Germinal center (tissue), 1 donor: ENCODE measurements around the gene SH3RF1.
A peak's percentile ranks its signal among the peaks of the same experiment; 100 is the strongest.

Experiments used
- DNase-seq: peaks from one replicate; pipeline ENCODE4 v3.0.0; 2012; ENCODE audit warnings: mixed read lengths, low spot score

SH3RF1 gene

GRCh38 chr4:169103966-169104412 is 166.8 kb downstream of the SH3RF1 start:
- DNase-seq: no peak

GRCh38 chr4:169102026-169102425 is 168.7 kb downstream of the SH3RF1 start:
- DNase-seq: no peak

DNA sequence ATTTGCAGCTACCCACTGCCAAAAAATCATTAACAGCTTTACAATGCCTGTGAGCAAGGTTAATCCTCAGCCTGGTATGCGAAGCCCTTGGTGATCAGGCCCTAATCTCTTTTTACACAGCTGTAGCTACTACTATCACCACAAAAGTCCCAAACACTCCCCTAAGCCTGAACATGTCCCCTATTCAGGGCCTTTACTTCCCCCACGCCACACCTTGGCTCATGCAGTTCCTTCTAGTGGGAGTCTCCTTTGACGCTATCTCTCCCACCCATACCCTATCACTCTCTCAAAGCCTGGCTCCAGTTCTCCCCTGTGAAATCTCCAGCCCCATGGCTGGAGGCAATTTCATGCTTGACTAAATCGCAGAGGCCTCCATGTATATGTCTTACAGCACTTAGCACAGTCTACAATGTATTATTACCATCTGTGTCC is 170.1 kb downstream of the SH3RF1 start:
- no peak for DNase-seq

DNA sequence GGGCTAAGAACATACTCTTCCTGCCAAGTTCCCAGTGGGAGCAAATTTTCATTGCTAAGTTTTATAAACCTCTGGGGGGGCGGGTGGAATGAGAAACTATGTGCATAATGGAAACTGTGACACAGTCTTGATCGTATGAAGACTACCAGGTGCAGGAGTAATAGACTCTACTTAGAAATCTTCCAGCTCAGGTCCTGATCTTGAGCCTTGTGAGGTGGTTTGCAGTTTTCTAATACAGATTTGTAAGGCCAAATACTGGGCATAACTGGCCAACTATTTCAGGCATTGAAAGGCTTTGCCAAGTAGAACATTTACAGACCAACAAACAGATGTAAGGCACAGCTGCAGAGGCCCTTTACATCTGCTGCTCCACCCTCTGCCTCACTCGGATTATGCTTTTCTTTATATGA is 171.0 kb downstream of the SH3RF1 start:
- DNase-seq: no peak

GRCh38 chr4:169098969-169099690 is 171.6 kb downstream of the SH3RF1 start:
- DNase-seq: no peak

GRCh38 chr4:169098532-169098931 is 172.2 kb downstream of the SH3RF1 start:
- DNase-seq: peak; percentile 36

GRCh38 chr4:169098054-169098497 is 172.7 kb downstream of the SH3RF1 start:
- DNase-seq: no peak

DNA sequence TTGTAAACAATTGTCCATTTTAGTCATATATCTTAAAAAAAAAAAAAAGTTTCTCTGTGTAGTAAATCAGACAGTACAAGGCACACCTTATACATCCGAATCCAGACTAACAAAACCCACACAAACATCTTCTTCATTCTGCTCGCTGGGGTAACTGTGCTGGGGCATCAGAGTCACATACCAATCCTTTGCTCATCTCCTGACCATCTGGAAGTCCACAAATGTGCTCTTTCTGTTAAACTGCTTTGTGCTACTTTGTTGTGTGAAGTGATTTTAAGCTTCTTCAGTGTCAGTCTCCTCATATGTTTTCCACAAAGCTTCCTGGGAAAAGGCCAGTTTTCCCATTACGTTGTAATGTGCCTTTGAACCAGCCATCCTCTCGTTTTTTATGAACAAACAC is 174.5 kb downstream of the SH3RF1 start:
- no peak for DNase-seq

GRCh38 chr4:169094656-169095231 is 176.0 kb downstream of the SH3RF1 start:
- no peak for DNase-seq

DNA sequence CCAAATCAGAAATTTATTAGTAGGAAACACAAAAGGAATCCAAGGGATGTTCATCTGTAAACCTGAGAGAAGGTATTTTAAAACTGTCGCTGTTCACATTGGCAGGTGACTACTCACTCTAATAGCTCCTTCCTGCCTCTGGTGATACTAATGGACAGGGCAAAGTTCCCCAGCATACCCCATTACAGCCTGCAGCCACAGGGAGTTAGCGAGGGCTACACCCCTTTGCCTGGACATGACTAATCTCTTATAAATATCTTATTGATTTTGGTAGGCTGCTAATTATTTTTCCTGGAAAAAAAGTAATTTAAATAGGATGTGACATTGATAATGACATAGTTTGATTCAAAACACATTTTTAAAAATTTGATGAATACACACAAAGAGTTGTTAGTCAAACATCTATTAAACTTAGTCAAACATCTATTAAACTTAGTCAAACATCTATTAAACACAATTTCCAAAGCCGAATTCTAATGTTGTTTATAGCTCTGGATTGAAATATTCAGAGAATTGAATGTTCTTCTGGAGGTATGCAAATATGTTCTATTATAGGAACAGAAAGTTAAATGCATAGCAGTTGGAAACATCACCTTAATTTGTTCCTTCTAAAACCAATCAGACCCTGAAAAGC is 177.8 kb downstream of the SH3RF1 start:
- no peak for DNase-seq

DNA sequence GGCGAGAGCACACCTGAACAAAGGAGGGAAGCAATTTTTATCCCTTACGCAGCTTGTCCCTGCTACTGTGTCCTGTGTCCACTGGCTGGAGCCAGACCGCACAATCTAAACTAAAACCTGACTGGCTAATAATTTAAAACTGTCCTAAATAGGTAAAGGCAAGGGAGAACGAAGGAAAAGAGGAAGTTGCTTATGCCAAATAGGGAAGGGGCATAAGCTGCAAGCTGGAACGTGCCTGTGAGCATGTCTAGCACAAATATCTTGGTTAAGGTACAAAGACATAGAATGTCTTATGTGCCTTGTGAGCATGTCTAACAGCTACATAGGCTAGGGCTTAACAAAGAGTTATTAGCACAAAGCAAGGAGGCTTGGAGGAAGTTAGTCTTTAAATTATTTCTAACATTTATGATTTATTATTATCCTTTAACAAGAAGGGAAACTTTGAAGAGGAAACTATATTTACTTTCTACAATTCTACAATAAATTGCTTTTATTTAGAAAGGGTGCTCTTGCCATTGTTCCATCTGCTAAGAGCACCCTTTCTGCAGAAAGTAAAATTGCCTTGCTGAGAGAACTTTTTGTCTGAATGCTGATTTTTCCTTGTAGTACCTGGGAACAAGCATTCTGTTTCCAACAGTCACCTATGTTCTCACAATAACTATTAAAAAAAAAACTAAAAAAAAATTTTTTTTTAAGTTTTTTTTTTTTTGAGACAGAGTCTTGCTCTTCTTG is 180.1 kb downstream of the SH3RF1 start:
- DNase-seq: no peak

DNA sequence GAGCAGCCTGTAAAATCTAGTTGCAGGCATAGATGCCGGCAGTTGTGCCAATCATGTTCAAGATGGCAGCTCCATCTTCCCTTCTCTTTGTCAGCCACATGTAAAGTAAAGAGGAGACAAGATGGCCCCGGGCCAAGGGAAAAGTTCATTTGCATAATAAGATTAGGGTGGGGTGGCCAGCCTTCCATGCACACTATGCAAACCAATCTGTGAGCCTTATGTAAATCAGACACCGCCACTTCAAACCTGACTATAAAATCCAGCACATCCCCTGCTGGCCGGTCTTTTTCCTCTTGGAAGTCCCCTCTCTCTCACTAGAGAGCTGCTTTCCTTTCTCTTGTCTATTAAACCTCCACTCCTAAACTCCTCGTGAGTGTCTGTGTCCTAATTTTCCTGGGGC is 181.8 kb downstream of the SH3RF1 start:
- DNase-seq: no peak

DNA sequence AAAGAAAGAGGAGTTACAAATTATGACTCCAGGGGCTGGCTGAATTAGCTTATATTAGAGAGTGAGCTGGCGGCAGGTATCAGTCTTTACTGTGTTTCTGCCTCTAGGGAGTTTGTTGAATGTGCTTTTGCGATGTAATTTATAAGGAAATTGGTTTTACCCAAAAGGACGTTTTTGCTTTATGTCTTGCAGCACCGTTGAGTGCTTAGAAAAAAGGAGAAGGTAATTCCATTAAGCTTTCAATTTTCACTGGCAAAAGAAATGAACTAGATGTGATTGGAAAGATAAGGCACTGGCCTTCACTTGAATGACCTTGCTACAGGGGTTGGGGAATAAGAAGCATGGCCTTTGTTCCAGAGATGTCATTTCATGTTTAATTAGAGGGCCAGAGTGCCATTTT is 185.8 kb downstream of the SH3RF1 start:
- DNase-seq: no peak

- DNase-seq: no peak
Measured at GRCh38 chr4:169080981-169081380, 189.8 kb downstream of the SH3RF1 start.

- DNase-seq: peak; percentile 24
Measured at GRCh38 chr4:169079942-169080827, 190.6 kb downstream of the SH3RF1 start.

- no peak for DNase-seq
Measured at GRCh38 chr4:169074117-169074516, 196.6 kb downstream of the SH3RF1 start.

DNA sequence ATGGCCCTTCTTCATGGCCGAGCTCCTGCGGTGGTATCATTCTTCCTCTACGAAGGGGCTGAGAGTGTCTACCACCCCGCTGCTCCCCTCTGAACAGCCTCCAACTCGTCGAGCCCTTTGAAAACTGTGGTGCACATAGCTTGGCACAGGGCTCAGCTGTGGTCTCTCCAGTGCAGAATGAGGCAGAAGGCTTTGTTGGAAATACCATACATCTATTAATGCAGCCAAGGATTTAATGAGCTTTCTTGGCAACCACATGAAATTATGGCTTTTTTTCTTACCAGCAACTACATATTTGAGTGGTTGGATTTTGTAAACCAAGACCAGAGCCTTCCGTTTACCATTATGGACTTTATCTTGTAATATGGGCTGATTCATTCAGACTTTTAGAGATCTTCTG is 199.0 kb downstream of the SH3RF1 start:
- no peak for DNase-seq

GRCh38 chr4:169070895-169071218 is 199.9 kb downstream of the SH3RF1 start:
- DNase-seq: no peak

GRCh38 chr4:169070071-169070894 is 200.5 kb downstream of the SH3RF1 start:
- no peak for DNase-seq

GRCh38 chr4:169068423-169068822 is 202.3 kb downstream of the SH3RF1 start:
- peak; percentile 28 for DNase-seq

- no peak for DNase-seq
Measured at GRCh38 chr4:169066934-169067333, 203.8 kb downstream of the SH3RF1 start.
